Suprapubic skin (tissue), 4 donors: ENCODE measurements around the gene TMEM222.

Source experiments
- CTCF ChIP-seq, 2 donors: fragments of 200-600 bp in 1 of 2; fragments of 450-650 bp in 1 of 2; sonication (generic) in 1 of 2; IDR thresholded peaks; one replicate each; pipeline ENCODE4 v1.5.1; 2016 to 2019; ENCODE audit warnings: antibody characterized with exemption in 2 of 2, mild to moderate bottlenecking in 1 of 2, moderate library complexity in 1 of 2
- EP300 ChIP-seq: sonication (generic); formaldehyde crosslinking; IDR thresholded peaks from one replicate; pipeline ENCODE4 v1.6.1; 2017; ENCODE audit warnings: antibody characterized with exemption
- POLR2A ChIP-seq, 2 donors: fragments of 450-650 bp; IDR thresholded peaks; one replicate each; pipeline ENCODE4 v1.6.1; 2017; ENCODE audit warnings: antibody characterized with exemption in 2 of 2, mild to moderate bottlenecking in 2 of 2, moderate library complexity in 2 of 2
- POLR2AphosphoS5 ChIP-seq, 3 donors: sonication (generic); formaldehyde crosslinking; IDR thresholded peaks; one replicate each; pipeline ENCODE4 v1.6.1; 2017; ENCODE audit warnings: antibody characterized with exemption in 3 of 3

- TF ChIP-seq EP300 (no peak), CTCF (IDR thresholded peaks at IDR 0.05) (no peak), POLR2A (IDR thresholded peaks at IDR 0.05) (no peak), POLR2AphosphoS5 (IDR thresholded peaks at IDR 0.05) (no peak)
Measured at GRCh38 chr1:27293915-27294314, 28.0 kb upstream of the TMEM222 start.
